ENCODE measurements around the gene ADCY2.

The ADCY2 gene

DNA sequence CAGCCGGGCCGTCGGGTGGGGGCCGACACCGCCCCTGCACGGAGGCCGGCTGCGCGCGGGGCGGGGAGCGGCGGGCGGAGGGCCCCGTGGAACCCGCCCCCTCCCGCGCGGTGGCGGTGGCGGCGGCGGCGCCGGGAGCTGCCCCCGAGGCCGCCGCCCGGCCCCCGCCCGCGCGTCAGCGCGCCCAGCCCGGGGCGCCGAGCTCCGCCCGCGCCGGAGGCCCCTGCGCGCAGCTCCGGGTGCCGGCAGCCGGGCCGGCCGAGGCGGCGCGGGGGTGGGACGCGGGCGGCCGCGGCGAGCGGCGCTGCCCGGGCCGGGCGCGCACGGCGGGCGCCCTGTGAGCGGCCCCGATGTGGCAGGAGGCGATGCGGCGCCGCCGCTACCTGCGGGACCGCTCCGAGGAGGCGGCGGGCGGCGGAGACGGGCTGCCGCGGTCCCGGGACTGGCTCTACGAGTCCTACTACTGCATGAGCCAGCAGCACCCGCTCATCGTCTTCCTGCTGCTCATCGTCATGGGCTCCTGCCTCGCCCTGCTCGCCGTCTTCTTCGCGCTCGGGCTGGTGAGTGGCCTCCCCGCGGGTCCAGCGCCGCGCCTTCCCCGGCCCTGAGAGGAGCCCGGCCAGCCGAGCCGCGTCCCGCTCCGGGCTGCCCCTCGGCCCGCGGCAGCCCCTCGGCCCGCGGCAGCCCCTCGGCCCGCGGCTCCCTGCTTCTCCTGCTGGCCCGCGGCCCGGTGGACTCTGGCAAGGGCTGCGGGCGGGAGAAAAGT is at the start of gene ADCY2:
Gene ADCY2, plus strand, starts transcription at position 192 of the 766 bp plus-strand sequence. Its CDS starts 159 bp downstream, at position 351.
- DNase-seq (ENCODE audit: low spot score), result no peak

GRCh38 chr5:7347377-7347776 is 48.6 kb upstream of the ADCY2 start:
- no peak for DNase-seq (ENCODE audit: low spot score)

GRCh38 chr5:7348168-7348854 is 47.6 kb upstream of the ADCY2 start:
- DNase-seq (ENCODE audit: low spot score), result no peak

GRCh38 chr5:7361593-7361992 is 34.3 kb upstream of the ADCY2 start:
- no peak for DNase-seq (ENCODE audit: low spot score)

DNA sequence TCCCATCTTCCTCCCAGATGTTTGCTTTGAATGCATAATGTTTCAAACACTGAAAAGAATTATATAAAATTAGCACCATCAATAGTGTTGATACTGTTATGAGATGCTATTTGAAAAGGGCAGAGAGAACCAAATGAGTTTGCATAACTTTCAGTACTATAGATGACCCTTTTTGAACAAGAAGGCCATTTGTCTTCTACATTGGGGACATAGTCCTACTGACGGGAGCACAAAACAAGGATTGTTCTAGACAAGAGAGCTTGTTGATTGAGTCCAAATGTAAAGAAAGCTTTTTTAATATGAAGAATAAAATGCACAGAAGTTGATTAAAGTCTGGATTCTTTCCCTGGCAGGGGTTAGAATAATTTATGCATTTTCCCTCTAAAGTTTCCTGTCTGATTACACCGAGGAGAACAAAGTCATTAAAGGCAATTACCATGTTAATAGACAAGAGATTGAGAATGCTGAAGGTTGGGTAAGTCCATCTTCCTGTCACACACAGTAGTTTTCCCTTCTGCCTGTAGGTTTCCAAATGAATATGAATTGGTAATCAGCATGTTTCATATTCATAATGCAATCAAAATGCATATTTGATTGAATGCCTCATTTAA is 32.8 kb upstream of the ADCY2 start:
- no peak for DNase-seq (ENCODE audit: low spot score)

DNA sequence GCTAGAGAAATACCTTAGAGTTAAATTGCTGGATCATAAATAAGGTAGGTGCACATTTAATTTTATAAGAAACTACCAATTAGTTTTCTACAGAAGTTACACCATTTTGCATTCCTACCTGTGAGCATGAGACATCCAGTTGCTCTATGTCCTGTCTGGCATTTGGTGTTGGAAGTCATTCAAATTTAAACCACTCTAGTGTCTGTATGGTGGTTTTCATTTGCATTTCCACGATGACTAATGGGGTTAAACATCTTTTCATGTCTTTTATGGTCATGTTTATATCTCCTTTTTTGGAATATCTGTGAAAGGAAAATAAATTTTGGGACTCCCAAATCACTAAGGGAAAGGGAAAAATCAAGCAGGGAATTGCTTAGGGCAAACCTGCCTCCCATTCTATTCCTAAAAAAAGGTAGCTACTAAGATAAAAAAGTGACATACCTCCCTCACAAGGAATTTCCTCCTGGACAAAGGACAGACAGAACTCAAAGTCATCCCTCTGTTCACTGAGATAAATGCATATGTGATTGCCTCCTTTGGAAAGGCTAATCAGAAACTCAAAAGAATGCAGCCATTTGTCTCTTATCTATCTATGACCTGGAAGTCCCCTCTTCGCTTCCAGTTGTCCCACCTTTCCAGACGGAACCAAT is 31.6 kb upstream of the ADCY2 start:
- no peak for DNase-seq (ENCODE audit: low spot score)

GRCh38 chr5:7367780-7368179 is 28.2 kb upstream of the ADCY2 start:
- no peak for DNase-seq (ENCODE audit: low spot score)

GRCh38 chr5:7372399-7372798 is 23.5 kb upstream of the ADCY2 start:
- DNase-seq (ENCODE audit: low spot score), result no peak

DNA sequence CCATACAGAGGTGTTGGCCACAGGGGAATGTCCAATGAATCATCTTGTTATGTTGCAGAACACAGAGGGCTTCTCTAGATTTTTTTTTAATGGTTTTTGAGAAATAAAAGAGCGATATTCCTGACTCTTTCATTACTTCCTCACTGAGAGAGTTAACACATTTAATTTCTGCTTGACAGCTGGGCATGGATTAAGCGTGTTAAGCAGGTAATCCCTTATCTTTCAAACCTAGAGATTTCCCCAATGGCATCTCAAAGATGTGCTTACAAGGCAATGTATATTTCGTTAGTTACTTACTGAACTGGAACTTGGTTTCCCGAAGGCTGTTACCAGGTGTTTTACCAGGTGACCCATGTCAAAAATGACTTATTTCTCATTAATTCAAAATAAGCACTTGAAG is 21.8 kb upstream of the ADCY2 start:
- DNase-seq (ENCODE audit: low spot score), result no peak

- no peak for DNase-seq (ENCODE audit: low spot score)
Measured at GRCh38 chr5:7375457-7375856, 20.5 kb upstream of the ADCY2 start.

- no peak for DNase-seq (ENCODE audit: low spot score)
Measured at GRCh38 chr5:7376871-7377270, 19.1 kb upstream of the ADCY2 start.

DNA sequence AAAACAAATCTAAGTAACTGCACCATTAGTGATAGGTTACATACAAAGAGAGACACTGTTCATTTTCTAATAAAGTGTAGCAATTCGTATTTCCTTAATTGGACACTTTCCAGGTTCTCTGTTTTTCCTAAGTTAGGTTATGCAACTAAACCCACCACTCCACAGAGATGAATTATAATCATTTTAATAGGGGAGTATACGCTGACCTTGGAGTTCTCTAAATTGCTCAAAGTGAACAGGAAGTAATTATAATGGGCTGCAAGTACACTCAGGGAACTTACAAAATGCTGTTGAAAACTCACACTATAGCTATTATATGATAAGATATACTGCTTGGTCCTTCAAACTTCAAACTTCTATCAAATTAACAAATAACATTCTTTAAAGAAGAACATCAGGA is 18.2 kb upstream of the ADCY2 start:
- no peak for DNase-seq (ENCODE audit: low spot score)

GRCh38 chr5:7382588-7382987 is 13.3 kb upstream of the ADCY2 start:
- no peak for DNase-seq (ENCODE audit: low spot score)

- DNase-seq (ENCODE audit: low spot score), result no peak
Measured at GRCh38 chr5:7385681-7386080, 10.3 kb upstream of the ADCY2 start.

DNA sequence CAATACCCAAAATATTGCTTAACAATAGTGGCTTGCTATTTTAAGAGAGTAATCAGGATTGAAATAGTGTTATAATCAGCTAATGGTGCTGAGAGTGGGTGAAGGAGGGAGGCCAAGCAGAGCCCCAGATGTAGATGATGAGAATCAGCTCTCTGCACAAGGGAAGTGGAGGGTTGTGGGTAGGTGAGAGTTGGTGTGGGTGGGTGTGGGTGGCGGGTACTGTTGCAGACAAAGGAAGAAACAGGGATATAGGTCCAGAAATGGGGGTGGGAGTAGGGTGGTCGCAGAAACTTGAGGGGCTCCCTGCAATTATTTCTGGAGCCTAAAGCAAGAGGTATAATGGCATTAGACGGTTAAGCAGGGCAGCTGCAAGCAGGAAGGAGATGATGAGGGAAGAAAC is 7.4 kb upstream of the ADCY2 start:
- DNase-seq (ENCODE audit: low spot score), result no peak

GRCh38 chr5:7391215-7391614 is 4.7 kb upstream of the ADCY2 start:
- DNase-seq (ENCODE audit: low spot score), result no peak

GRCh38 chr5:7391814-7392692 is 3.9 kb upstream of the ADCY2 start:
- no peak for DNase-seq (ENCODE audit: low spot score)

DNA sequence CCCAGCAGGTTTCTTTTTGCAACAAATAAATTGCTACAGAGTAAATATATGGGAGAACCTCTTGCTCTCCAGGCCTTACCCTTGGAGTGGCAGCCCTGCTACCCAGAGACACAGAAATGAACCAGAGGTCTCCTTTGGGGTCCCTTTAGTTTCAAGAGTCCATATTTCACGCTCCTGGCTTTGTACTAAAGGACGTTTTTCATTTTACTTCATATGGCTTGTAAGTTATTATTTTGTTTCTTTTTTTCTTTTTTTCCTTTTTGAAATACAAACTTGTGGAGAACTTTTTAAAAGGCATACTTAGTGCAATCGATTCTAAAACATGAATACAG is 3.3 kb upstream of the ADCY2 start:
- DNase-seq (ENCODE audit: low spot score), result no peak

- no peak for DNase-seq (ENCODE audit: low spot score)
Measured at GRCh38 chr5:7393921-7394799, 1.8 kb upstream of the ADCY2 start.

- no peak for DNase-seq (ENCODE audit: low spot score)
Measured at GRCh38 chr5:7394889-7395431, 978 bp upstream of the ADCY2 start.

Data from CD4-positive, alpha-beta T cell treated with Interleukin-6 at 100 ng/mL for 8 hours (primary cell).